ENCODE results near the gene C17orf100. TPM values are rescaled to one million over a fixed set of nuclear protein-coding genes. Genes with fewer than 3 reads are reported as not detected.

The C17orf100 gene
- total and polyA plus RNA-seq, 9 of the 15 experiments (the other 6 are each of a cell fraction or from before 2014, with no cell fraction given): 0.04 to 1.7 (median 0.43) TPM

GRCh38 chr17:6675201-6675825, 23.8 kb downstream of the C17orf100 start:
- peak; percentile 20; the same call in 1 of the 2 replicates for TF ChIP-seq CTBP1 (IDR thresholded peaks at IDR 0.05; ENCODE audit: borderline replicate concordance)
- no peak for TF ChIP-seq FOXK1 (CRISPR knock-in tag; IDR thresholded peaks at IDR 0.05; ENCODE audit: borderline replicate concordance)
- no peak for TF ChIP-seq ARHGAP35 (IDR thresholded peaks at IDR 0.05; ENCODE audit: partially characterized antibody)
- no peak for TF ChIP-seq ZNF121 (CRISPR knock-in tag; conservative IDR thresholded peaks at IDR 0.05)
- TF ChIP-seq CBFA2T3 (IDR thresholded peaks at IDR 0.05): 0 out of 2 replicates have a peak, but pooled peaks have one; percentile 22
- no peaks in the 10 kb centered on the region for H3K79me2 ChIP-seq (ENCODE audit: control insufficient read depth, insufficient read depth, low read length)
- H3K36me3 ChIP-seq (ENCODE audit: control insufficient read depth, insufficient read depth, low read length): no peaks in the 10 kb centered on the region
- FAIRE-seq (no peak), DNase-seq (ENCODE audit: extremely low read depth in 1 of 4, low spot score in 3 of 4) (peak; percentile 13 to 28 (median 26)), ATAC-seq (no peak; the same call in 2 of the 3 replicates)
- BruUV-seq (replicated peaks): no TSS peak
- in situ Hi-C loops (cut with MboI): no loop called here
- ChIA-PET CTCF (ENCODE audit: low intra/inter-chr PET ratio) (no interaction called here), POLR2A (no interaction called here)
- WGBS (ENCODE audit: insufficient coverage, low coverage, missing lambda C conversion rate): 2% methylated on average over 9 of the region's 11 CpGs
- no peak overlapping the region for H2AFZ ChIP-seq (ENCODE audit: low read depth, low read length)
- H3K9me1 ChIP-seq (ENCODE audit: control insufficient read depth, insufficient read depth, low read length): no peaks in the 10 kb centered on the region
- H3K27ac ChIP-seq (ENCODE audit: extremely low read depth, low read depth, low read length): no peak overlapping the region
- H3K4me2 ChIP-seq (ENCODE audit: insufficient read depth, low read length): no peak overlapping the region
- intact Hi-C loops (cut with micrococcal nuclease): no loop called here
- H4K20me1 ChIP-seq (replicated peaks; ENCODE audit: control insufficient read depth, insufficient read depth, low read length): no peaks in the 10 kb centered on the region
- no peak overlapping the region for H3K9ac ChIP-seq (ENCODE audit: insufficient read depth in 1 of 2, low read depth in 2 of 2, low read length in 2 of 2)
- no peak overlapping the region for H3K4me3 ChIP-seq
- no peaks in the 10 kb centered on the region; a peak in 1 of 5 replicates for H3K4me1 ChIP-seq (replicated peaks in 1 of 2; ENCODE audit: control insufficient read depth in 2 of 2, insufficient read depth in 2 of 2, low read length in 2 of 2)
- peaks cover 9 to 48% of the 10 kb centered on the region in 2 experiments; a peak in 4 of 5 replicates for H3K27me3 ChIP-seq (ENCODE audit: control insufficient read depth in 2 of 2, insufficient read depth in 2 of 2, low read length in 2 of 2)
- H3K9me3 ChIP-seq (replicated peaks; ENCODE audit: control insufficient read depth, insufficient read depth, low read depth, low read length): no peaks in the 10 kb centered on the region

- WGBS (ENCODE audit: insufficient coverage, low coverage, missing lambda C conversion rate): 0% methylated on average over 5 of the region's 6 CpGs
- H2AFZ ChIP-seq (ENCODE audit: low read depth, low read length): no peak overlapping the region
- no peak overlapping the region for H3K27ac ChIP-seq (ENCODE audit: extremely low read depth, low read depth, low read length)
- H3K36me3 ChIP-seq (ENCODE audit: control insufficient read depth, insufficient read depth, low read length): no peaks in the 10 kb centered on the region
- ChIA-PET CTCF (ENCODE audit: low intra/inter-chr PET ratio) (no interaction called here), POLR2A (interaction anchor here (0.7 to 1.4 kb wide), 2 partner anchors 16 to 1395 kb away, joined by 4 read pairs; partner anchors contain the start of gene RABEP1)
- no peak overlapping the region for H3K9ac ChIP-seq (ENCODE audit: insufficient read depth in 1 of 2, low read depth in 2 of 2, low read length in 2 of 2)
- no peak for FAIRE-seq
- intact Hi-C loops (cut with micrococcal nuclease): no loop called here
- H3K4me2 ChIP-seq (ENCODE audit: insufficient read depth, low read length): no peak overlapping the region
- peaks cover 9 to 42% of the 10 kb centered on the region in 2 experiments; a peak in 4 of 5 replicates for H3K27me3 ChIP-seq (ENCODE audit: control insufficient read depth in 2 of 2, insufficient read depth in 2 of 2, low read length in 2 of 2)
- DNase-seq (ENCODE audit: extremely low read depth in 1 of 4, low spot score in 3 of 4): no peak
- no peak for ATAC-seq
- H3K4me1 ChIP-seq (replicated peaks in 1 of 2; ENCODE audit: control insufficient read depth in 2 of 2, insufficient read depth in 2 of 2, low read length in 2 of 2): no peaks in the 10 kb centered on the region; a peak in 1 of 5 replicates
- H3K9me1 ChIP-seq (ENCODE audit: control insufficient read depth, insufficient read depth, low read length): no peaks in the 10 kb centered on the region
- no peak overlapping the region for H3K4me3 ChIP-seq
- in situ Hi-C loops (cut with MboI): no loop called here
- no peaks in the 10 kb centered on the region for H3K9me3 ChIP-seq (replicated peaks; ENCODE audit: control insufficient read depth, insufficient read depth, low read depth, low read length)
- no TSS peak for BruUV-seq (replicated peaks)
- TF ChIP-seq ERF (CRISPR knock-in tag; IDR thresholded peaks at IDR 0.05): no peak
- no peak for TF ChIP-seq NCOA4 (IDR thresholded peaks at IDR 0.05; ENCODE audit: partially characterized antibody)
- no peak for TF ChIP-seq HDGF (IDR thresholded peaks at IDR 0.05)
- no peak for TF ChIP-seq BCOR (IDR thresholded peaks at IDR 0.05)
- TF ChIP-seq ZNF175 (CRISPR knock-in tag; IDR thresholded peaks at IDR 0.05; ENCODE audit: low read depth): no peak
- TF ChIP-seq ZNF79 (CRISPR knock-in tag; IDR thresholded peaks at IDR 0.05; ENCODE audit: low read depth): no peak
- TF ChIP-seq BRD4 (IDR thresholded peaks at IDR 0.05): no peak
- no peak for TF ChIP-seq KLF16 (IDR thresholded peaks at IDR 0.05)
- TF ChIP-seq ZNF347 (CRISPR knock-in tag; IDR thresholded peaks at IDR 0.05; ENCODE audit: low read depth): no peak
- no peak for TF ChIP-seq KLF6 (CRISPR knock-in tag; IDR thresholded peaks at IDR 0.05; ENCODE audit: borderline replicate concordance)
- TF ChIP-seq EZH2 (IDR thresholded peaks at IDR 0.05; ENCODE audit: borderline replicate concordance, low read depth, low read length): no peak
- no peak for TF ChIP-seq TGIF2 (CRISPR knock-in tag; IDR thresholded peaks at IDR 0.05)
- no peaks in the 10 kb centered on the region for H4K20me1 ChIP-seq (replicated peaks; ENCODE audit: control insufficient read depth, insufficient read depth, low read length)
- no peaks in the 10 kb centered on the region for H3K79me2 ChIP-seq (ENCODE audit: control insufficient read depth, insufficient read depth, low read length)
These were observed 25.2 kb downstream of the C17orf100 start for GRCh38 chr17:6676802-6677157.

Measured in K562 (cell line).